NCI-H1105 (cell line): ENCODE measurements around the gene NKD2.
"Not testable (repeated sequence)": the region's sequence is repeated elsewhere in the genome, so short reads cannot be mapped to it uniquely, and the experiment has no call there.

ENCODE experiments used
- DNase-seq: peaks from one replicate; lab custom pipeline; 2025; lab: John Stamatoyannopoulos, UW

The NKD2 gene

DNA sequence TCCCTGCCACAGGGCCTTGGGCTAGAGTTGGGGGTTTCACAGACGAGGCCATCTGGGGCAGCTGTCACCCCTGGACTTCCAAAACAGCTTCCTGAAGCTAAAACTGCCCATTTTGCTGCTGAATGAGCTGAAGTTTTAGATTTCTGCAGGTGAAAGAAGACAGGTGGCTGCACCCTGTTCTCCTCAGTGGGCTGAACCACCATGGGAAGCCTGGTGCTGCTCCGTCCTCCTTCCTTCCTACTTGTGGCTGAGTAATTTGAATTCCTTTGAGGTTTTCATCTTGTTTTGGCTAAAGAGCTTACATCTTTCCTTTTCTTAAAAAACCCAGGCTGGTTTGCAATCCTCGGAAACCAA is 5.3 kb downstream of the NKD2 start:
- no peak for DNase-seq

DNA sequence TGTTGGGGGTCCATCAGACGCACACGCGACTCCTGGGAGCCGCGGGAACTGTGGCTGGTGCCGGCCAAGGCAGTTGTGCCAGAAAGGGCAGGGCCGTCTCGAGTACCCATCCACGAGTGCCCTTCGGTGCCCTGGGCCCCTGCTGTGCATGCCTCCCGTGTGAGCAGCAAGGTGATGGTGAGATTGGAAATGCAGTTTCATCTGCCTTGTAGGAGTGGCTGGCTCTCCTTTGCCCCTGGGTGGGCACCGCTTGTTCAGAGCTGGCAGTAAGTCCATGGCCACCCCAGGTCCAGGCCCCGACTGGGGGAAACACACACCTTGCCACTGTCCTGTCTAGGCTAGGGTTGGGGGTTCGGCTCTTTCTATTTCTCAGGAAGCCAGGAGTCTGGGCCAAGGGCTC is 5.7 kb downstream of the NKD2 start:
- DNase-seq = no peak

DNA sequence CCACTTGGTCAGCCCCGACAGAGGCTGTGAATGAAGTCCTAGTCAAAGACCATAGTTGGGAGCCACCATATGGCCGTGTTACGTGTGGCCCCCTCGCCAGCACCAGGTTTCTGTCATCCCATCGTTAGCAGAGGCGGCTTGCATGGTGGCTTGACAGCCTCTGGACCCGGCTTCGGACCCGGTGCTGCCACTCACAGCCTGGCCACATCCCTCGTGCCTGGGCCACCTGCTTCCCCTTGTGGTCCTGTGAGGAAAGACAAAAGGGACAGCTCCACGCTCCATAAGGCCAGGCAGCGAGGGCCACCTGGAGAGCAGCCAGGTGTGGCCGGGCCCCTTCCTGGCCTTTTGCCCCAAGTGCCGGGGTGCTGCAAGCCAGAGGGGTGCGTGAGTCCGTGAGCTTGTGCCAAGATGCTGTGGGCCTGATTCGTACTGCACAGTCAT is 6.2 kb downstream of the NKD2 start:
- DNase-seq = no peak

DNA sequence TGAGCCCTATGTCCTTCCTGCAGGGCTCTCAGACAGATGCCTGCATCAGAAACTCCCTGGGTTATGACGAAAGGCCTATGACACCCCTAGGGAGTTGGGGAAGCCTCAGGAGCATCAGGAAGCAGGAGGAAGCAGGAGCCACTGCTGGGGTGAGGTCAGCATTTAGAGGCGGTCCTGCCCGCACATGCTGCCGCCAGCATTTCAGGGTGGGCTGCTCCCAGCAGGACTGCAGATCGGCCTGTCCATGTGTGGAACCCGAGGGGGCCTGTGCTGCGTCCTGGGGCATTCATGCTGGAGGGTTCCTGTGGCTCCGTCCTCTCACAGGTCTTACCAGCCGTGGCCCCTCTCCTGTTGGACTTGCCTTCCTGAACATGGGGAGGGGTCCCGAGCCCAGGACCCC is 6.9 kb downstream of the NKD2 start:
- no peak for DNase-seq

DNA sequence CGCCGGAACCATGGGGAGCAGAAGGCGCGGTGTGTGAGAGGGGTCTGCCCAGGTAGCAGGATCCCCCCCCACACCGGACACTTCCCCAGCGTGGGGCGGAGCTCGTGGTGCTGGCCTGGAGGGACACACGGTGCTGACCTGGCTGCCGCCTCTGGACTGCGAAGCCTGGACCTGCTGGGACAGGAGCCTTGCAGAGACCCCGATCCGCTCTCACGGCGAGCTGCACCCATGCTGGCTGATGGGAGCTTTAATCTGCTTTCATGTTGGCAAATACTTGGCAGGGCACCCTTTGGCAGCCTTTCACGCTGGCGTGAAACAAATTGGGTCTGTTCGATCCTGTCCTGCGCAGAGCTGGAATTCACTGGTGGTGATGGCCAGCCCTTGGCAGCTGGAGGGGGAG is 7.4 kb downstream of the NKD2 start:
- no peak for DNase-seq

DNA sequence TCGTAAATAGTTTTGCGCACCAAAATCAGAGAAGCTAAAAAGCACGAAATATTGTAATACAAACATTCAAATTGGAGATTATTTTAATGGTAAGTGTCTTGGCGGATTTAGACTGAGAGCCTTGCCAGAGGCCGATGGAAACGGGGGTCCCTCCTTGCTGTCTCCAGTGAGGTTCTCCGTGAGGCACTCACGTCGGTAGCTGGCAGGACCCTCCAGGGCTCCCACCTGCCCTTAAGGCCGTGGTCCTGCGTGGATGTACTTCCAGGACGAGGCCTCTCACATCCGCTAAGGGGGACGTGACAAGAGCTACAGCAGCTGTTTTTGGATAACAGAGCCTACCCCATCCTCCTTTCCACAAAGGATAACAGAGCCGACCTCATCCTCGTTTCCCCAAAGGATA is 7.9 kb downstream of the NKD2 start:
- no peak for DNase-seq

DNA sequence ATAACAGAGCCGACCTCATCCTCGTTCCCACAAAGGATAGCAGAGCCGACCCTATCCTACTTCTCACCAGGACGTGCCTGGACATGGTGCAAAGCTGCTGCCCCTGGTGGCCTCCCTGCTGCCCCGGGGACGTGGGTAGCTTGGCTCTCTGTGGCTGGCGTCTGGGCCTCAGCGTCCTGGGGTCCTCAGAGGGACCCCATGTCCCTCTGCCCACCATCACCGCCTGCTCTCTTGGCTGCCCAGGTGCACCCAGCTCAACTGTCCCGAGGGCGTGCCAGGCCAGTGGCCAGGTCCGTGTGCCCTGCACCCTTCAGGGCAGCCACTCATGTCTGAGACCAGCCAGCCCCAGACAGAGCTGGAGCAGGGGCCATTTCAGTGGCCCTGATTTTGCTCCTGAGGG is 8.5 kb downstream of the NKD2 start:
- no peak for DNase-seq

DNA sequence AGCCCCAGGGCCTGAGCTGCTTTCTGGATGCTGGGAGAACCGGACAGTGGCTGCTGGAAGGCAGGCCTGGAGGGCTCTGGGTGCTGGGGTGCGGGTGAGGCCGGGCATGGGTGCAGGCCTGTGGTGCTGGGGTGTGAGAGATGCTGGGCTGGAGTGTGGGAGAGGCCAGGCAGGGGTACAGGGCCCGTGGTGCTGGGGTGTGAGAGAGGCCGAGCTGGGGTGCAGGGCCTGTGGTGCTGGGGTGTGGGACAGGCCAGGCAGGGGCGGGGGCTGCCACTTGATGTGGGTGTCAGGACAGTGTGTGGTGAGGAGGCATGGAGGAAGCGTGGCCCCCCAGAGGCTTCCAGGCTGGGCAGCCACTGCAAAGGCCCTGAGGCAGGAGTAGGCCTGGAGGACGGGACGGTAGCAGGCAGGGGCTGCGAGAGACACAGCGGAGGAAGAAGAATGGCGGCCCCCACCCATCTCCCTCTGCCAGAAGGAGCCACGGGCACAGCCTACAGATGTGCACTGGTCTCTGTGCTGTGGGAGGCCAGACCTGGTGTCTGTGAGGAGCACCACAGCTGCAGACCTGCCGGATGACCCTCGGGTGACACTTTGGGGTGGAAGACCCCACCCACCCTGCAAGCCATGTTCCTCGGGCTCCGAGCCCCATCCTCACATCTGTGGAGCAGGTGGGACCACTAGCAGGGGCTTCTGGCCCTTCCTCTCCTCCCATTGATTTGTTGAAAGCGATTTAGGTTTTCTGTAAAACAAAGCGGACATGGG is 9.3 kb downstream of the NKD2 start:
- DNase-seq = no peak

DNA sequence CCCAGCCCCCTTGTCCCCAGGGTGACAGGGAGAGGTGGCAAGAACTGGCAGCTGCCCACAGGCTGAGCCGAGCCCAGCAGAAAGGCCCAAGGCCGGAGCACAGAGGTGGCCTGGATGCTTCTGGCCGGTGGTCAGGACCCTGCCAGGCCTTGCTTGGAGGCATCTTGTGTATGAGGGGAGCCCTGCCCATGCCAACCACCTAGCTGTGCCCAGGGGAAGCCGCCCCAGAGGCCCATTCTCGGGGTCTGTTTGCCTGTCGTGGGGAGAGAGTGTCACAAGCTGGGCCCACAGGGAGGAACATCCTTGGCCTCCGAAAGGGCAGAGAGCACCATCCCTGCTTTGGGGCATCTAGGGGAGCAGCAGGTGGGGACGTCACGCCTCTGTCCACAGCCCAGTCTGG is 10.0 kb downstream of the NKD2 start:
- no peak for DNase-seq

DNA sequence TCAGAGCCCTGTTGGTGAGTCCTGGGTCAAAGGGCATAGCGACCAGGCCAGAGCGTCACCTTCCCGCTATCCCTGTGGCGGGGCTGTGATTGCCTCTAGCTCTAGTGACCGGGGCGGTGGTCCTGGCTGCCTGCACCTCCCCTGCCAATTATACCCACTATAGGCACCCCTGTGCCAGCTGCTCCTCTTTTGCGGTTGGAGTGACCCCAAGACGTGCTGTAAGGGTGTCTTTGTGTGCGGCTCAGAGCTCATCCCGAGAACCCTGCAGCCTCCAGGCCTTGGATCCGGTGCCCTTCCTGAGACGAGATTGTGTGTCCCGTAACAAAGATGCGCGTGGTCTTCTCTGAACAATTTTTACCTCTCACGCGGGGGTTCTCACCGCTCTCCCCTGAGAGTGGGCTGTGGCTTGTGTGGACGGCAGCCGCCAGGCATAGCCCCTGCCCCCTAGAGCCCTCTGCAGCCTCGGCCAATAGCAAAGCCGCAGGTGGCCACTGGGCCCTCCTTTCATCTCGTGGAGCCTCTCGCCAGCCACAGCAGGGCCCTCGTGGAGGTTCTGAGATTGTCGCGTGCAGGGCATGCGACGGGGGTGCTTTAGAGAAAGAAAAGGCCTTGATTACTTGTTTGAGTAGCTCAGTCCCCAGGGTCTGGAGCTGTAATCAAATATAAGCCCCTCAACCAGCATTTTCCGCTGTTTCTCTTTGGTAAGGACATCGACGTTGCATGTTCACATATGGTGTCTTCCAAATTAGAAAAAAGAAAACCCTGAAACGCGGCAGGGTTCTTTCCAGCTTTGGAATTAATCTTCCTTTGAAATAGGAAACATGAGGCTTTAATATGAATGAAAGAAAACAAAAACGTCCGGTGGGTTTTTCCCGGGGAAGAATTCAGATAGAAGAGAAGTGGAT is 10.7 kb downstream of the NKD2 start:
- no peak for DNase-seq

DNA sequence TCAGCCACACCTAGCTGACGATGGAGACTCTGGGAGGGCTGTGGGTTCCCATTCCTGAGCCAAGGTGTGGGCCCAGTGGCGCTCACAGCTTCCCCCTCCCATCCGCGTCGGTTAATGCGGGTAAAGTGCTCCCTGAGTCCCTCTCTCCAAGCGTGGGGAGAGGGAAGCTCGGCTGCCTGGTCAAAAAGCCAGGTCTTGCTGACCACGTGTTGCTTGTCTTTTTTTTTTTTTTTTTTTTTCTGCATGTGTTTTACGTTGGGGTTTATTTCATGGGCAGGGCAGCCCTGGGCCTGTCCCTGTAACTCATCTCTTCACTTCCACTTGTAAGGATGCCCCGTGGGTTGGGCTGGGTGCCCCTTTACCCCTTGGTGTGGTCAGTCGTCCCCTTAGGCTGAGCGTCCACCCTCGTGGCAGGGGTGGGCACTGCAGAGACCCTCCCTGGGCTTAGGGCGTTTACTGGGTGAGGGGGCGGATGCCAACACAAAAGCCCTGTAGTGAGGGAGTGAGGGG is 11.9 kb downstream of the NKD2 start:
- DNase-seq = no peak

DNA sequence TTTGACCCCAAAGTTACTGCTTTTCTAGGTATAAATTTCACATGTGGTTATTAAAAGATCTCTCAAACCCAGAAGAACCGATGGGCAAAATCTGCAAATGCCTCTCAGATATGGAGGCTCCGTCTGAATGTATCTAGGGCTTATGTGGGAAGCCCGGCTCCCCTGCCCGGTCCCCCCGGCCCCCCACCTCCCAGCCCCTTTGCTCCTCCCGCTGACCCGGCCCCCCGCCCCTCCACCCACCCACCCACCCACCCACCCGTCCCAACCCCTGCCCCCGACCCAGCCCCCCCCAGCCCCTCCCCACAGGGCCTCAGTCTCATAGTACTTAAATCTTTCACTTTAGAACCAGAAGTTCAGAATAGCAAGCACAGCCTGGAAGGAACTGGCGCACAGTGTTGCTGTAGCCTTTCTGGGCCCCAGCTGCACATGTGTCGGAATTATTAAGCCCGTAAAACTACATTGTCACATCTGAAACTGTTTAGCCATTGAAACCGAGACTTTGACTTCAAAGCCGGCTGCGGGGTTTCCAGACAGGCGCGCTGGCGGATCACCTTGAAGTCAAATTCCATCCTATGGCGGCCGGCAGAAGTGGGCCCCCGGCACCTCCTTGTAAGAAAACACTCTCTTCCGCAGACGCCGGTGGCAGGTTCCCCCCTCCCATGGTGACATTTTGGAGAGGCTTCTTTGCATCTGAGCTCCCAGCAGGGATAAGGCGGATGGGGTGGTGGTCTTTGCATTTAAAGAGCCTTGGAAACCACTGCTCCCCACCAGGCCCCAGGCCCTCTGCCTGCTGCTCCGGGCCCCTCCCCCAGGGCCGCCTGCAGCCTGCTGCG is 12.8 kb downstream of the NKD2 start:
- no peak for DNase-seq

DNA sequence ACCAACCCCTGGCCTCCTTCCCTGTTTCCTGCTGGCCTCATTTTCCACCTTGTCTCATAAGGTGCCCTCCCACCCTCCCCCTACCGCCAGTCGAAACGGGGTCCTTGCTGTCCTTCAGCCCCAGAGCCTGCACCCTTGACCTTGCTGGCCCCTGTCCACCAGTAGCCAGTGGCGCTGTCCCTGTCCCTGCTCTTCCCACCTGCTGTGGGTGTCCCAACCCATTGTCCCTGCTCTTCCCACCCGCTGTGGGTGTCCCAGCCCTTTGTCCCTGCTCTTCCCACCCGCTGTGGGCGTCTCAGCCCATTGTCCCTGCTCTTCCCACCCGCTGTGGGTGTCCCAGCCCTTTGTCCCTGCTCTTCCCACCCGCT is 13.4 kb downstream of the NKD2 start:
- DNase-seq = not testable (repeated sequence)

DNA sequence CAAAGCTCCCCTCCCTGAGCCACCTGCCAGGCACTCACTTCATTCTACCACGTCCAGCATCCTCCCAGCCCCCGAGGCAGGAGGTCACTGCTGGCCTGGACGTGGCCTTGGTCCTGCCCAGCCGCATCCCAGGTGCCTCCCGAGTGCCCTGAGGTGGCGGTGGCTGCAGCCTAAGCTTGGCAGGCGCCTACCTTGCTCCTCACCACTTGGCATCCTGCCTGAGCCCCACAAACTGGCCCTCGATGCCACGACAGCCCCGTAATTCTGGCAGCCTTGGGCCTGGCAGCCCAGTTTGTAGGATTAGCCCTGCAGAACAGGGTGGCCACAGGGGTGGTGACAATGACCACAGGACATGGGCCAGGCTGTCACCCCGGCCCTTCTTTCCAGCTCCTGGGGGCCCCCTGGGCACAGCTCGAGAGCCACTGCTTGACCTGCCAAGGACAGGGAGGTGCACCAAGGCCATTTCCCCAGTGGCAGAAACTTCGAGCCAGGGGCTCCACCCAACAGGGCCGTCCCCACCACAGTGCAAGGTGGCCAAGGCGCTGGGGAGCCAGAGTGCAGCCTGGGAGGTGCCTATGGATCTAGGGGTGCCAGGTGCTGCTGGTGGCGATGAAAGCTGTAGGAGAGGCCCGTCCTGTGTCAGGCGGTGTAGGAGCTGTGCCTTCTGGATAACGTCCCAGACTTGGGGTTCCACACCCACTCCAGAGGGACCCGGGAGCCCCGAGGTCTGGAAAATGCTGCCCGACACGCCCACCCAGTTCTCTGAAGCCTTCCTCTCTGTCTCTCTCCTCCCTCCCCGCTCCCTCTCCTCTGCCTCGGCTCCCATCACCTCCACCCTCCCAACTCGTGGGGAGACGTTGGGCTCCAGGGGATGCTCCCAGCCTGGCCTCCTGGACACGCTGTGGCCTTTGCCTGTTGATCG is 18.4 kb downstream of the NKD2 start:
- DNase-seq = no peak

DNA sequence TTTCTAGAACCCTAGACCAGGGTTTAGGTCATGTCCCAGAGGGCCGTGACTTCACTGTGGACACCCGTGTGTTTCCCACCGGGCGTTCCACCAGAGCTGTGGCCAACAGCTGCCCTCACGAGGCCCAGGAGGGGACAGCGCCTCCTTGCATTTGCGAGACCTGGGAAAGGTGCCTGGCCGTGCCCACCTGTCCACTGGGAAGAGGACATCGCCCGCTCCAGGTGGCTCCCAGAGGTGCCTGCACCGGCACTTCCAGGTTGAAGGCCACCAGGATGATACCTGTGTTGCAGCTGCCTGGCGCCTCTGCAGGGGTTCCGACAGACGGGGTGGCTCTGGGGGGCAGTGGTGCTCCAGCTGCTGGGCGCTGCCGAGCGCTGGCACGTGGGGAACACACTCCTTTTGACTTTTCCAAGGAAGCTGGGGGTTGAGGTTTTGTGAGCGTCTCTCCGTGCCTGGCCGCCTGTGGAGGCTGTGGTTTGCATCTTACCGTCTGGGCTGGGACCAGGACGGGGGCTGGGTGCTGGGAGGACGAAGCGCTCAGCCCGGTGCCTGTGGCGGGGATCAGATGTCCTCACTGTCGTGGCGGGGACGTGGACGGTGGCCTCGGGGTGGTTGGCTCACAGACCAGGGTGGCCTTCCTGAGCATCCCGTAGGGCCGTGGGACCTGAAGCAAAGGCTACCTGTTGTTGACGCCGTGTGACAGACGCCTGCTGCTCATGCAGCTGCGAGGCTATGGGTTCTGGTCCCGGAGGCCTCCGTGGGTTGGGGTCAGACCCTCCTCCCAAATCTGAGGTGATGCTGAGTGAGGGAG is 19.2 kb downstream of the NKD2 start:
- DNase-seq = no peak

DNA sequence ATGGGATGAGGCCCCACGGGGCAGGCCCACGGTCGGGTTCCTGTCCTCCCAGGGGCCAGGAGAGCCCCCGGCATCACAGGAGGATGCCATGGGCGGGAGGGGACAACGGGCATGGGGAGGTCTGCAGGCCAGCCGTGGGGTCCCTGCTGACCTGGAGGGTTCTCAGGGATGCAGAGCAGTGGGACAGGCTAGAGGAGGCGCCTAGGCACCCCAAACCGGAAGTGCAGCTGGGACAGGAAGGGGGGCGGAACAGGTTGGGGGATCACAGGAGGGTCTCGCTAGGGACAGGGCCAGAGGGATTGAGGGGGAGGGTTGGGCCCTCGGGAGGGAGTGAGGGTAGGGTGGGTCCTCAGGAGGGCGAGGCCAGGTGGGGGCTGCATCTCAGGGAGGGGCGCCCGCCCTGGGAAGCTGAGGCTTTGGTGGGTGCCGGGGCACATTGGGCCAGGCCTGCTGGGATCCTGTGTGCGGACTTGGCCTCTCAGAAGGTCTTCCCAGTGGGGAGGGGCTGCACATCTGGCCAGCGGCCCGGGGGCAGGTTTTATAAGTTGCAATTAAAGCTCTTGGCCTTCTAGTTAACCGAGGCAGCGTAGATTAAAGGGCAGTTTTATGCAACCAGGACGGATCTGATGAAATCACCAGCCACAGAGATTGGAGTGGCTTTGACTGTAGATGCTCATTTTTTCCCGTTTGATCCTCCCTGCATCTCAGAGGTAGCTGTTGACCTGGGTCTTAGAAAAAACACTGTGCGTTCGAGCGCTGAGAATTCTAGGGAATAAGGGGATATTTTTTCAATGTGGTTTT is 20.1 kb downstream of the NKD2 start:
- no peak for DNase-seq

DNA sequence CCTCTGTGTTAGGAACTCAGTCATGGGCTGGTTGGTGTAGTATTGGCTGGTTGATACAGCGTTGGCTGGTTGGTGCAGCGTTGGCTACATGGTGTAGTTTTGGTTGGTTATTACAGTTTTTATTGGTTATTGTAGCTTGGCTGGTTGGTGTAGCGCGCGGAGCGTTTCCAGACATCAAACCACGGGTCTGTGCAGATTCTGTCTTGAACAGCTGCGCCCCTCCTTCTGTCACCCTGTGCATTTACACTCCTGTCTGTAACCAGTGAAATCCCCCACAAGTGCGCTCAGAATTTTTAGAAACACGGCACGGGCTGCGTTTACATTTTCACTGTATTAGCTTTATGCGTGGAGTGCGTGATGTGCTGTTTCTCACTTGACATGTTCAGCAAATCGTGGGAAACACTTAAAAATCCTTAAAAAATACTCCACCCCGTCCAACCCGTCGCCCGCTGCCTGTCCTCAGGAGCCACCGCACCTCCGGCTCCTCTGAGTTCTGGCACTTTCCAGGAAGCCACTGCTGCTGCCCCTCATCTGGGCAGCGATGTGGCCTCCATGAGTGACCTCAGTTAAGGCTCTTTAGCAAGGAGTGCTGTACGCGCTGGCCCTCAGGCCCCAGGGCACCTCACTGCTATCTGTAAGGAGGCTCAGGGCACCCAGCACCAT is 20.8 kb downstream of the NKD2 start:
- DNase-seq = no peak

DNA sequence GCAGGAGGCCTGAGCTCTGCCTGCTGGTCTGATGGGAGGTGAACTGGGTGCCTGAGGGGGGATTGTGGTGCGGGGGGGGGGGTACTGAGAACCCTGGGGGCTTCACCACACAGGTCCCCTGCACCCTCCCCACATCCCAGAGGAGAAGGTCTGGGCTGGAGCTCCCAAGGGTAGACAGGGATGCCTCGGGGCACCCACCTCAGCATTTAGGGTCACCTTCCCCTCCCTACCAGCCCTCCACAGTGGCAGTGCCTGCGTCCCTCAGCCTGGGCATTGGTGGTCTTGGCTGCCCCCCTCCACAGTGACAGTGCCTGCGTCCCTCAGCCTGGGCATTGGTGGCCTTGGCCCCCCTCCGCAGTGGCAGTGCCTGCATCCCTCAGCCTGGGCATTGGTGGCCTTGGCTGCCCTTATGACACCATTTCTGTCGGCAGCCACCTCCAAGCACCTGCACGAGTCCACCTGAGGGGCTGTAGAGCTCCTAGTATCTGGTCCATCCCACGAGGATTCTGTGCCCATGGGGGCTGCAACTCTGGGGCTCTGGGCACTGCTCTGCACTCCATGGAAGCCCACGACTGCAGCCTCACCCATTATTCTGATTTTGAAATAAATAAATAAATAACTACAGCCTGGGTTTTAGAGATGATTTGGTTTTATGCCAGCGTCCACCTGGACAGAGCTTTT is 21.5 kb downstream of the NKD2 start:
- no peak for DNase-seq
